Measurements from ENCODE around the gene SCYGR7.
"Not testable (repeated sequence)": the region's sequence is repeated elsewhere in the genome, so short reads cannot be mapped to it uniquely, and the experiment has no call there.

SCYGR7 gene

GRCh38 chr2:227724394-227725039, 3.6 kb upstream of the SCYGR7 start, which contains the start of gene SCYGR6:
Gene SCYGR6, minus strand, starts transcription at chr2:227724757. Its CDS starts 0 bp downstream, at chr2:227724757.
- ATAC-seq, result peak; percentile 33; the same call in 2 of the 3 replicates
- no peak for TF ChIP-seq ZFP30 (CRISPR knock-in tag; IDR thresholded peaks at IDR 0.05)
- TF ChIP-seq ESRRG (CRISPR knock-in tag; IDR thresholded peaks at IDR 0.05), result no peak
- no peak for TF ChIP-seq ZNF70 (CRISPR knock-in tag; IDR thresholded peaks at IDR 0.05)
- no peak for TF ChIP-seq ARNTL (CRISPR knock-in tag; IDR thresholded peaks at IDR 0.05; ENCODE audit: borderline replicate concordance, low read depth)
- TF ChIP-seq GLIS3 (CRISPR knock-in tag; IDR thresholded peaks at IDR 0.05), result no peak
- no peak for TF ChIP-seq ZNF8 (CRISPR knock-in tag; IDR thresholded peaks at IDR 0.05)
- no peak for TF ChIP-seq TOX (CRISPR knock-in tag; IDR thresholded peaks at IDR 0.05; ENCODE audit: borderline replicate concordance)
- no peak for TF ChIP-seq OSR1 (CRISPR knock-in tag; IDR thresholded peaks at IDR 0.05)
- TF ChIP-seq BACH2 (CRISPR knock-in tag; IDR thresholded peaks at IDR 0.05; ENCODE audit: borderline replicate concordance), result no peak

GRCh38 chr2:227739351-227739750, 11.2 kb downstream of the SCYGR7 start:
- TF ChIP-seq TOX (CRISPR knock-in tag; IDR thresholded peaks at IDR 0.05; ENCODE audit: borderline replicate concordance) (no peak), ZC3H10 (CRISPR knock-in tag; IDR thresholded peaks at IDR 0.05) (no peak), TCF4 (CRISPR knock-in tag; IDR thresholded peaks at IDR 0.05; ENCODE audit: borderline replicate concordance) (no peak), SNAI2 (CRISPR knock-in tag; IDR thresholded peaks at IDR 0.05) (no peak), CSDC2 (CRISPR knock-in tag; IDR thresholded peaks at IDR 0.05) (no peak), PPARA (CRISPR knock-in tag; IDR thresholded peaks at IDR 0.05; ENCODE audit: borderline replicate concordance) (no peak)
- no peak for ATAC-seq

GRCh38 chr2:227740705-227741104, 12.6 kb downstream of the SCYGR7 start:
- ATAC-seq, result not testable (repeated sequence)

- no peak for ATAC-seq
- no peak for TF ChIP-seq ZFP30 (CRISPR knock-in tag; IDR thresholded peaks at IDR 0.05)
- no peak for TF ChIP-seq OSR1 (CRISPR knock-in tag; IDR thresholded peaks at IDR 0.05)
Observed at GRCh38 chr2:227745594-227745993, 17.5 kb downstream of the SCYGR7 start, which contains the start of gene SCYGR8. Gene SCYGR8, plus strand, starts transcription at chr2:227745894. Its CDS starts 0 bp downstream, at chr2:227745894.

GRCh38 chr2:227748079-227748478, 19.9 kb downstream of the SCYGR7 start:
- no peak for ATAC-seq

DNA sequence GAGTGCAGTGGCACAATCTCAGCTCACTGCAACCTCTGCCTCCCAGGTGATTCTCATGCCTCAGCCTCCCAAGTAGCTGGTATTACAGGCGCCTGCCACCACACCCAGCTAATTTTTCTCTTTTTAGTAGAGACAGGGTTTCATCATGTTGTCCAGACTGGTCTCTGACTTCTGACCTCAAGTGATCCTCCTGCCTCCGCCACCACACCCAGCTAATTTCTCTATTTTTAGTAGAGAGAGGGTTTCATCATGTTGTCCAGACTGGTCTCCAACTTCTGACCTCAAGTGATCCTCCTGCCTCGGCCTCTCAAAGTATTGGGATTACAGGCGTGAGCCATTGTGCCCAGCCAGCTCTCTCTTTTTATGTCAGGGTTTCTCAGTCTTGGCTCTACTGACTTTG, 28.1 kb downstream of the SCYGR7 start:
- not testable (repeated sequence) for ATAC-seq

More at GRCh38 chr2:227748079-227748478, 19.9 kb downstream of the SCYGR7 start:
- TF ChIP-seq ZFP3 (CRISPR knock-in tag; IDR thresholded peaks at IDR 0.05) (no peak), ARNTL (CRISPR knock-in tag; IDR thresholded peaks at IDR 0.05; ENCODE audit: borderline replicate concordance, low read depth) (no peak), RARB (CRISPR knock-in tag; IDR thresholded peaks at IDR 0.05) (no peak), CSRNP3 (CRISPR knock-in tag; IDR thresholded peaks at IDR 0.05) (no peak), OSR1 (CRISPR knock-in tag; IDR thresholded peaks at IDR 0.05) (no peak), ESRRG (CRISPR knock-in tag; IDR thresholded peaks at IDR 0.05) (no peak), ZFP30 (CRISPR knock-in tag; IDR thresholded peaks at IDR 0.05) (no peak), ZC3H10 (CRISPR knock-in tag; IDR thresholded peaks at IDR 0.05) (no peak), PPARA (CRISPR knock-in tag; IDR thresholded peaks at IDR 0.05; ENCODE audit: borderline replicate concordance) (no peak), ZNF8 (CRISPR knock-in tag; IDR thresholded peaks at IDR 0.05) (no peak)
- TF ChIP-seq, protein P1, sequence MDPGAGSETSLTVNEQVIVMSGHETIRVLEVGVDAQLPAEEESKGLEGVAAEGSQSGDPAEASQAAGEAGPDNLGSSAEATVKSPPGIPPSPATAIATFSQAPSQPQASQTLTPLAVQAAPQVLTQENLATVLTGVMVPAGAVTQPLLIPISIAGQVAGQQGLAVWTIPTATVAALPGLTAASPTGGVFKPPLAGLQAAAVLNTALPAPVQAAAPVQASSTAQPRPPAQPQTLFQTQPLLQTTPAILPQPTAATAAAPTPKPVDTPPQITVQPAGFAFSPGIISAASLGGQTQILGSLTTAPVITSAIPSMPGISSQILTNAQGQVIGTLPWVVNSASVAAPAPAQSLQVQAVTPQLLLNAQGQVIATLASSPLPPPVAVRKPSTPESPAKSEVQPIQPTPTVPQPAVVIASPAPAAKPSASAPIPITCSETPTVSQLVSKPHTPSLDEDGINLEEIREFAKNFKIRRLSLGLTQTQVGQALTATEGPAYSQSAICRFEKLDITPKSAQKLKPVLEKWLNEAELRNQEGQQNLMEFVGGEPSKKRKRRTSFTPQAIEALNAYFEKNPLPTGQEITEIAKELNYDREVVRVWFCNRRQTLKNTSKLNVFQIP (CRISPR knock-in tag; IDR thresholded peaks at IDR 0.05; ENCODE audit: borderline replicate concordance, low read depth), result no peak
- TF ChIP-seq, protein P2, sequence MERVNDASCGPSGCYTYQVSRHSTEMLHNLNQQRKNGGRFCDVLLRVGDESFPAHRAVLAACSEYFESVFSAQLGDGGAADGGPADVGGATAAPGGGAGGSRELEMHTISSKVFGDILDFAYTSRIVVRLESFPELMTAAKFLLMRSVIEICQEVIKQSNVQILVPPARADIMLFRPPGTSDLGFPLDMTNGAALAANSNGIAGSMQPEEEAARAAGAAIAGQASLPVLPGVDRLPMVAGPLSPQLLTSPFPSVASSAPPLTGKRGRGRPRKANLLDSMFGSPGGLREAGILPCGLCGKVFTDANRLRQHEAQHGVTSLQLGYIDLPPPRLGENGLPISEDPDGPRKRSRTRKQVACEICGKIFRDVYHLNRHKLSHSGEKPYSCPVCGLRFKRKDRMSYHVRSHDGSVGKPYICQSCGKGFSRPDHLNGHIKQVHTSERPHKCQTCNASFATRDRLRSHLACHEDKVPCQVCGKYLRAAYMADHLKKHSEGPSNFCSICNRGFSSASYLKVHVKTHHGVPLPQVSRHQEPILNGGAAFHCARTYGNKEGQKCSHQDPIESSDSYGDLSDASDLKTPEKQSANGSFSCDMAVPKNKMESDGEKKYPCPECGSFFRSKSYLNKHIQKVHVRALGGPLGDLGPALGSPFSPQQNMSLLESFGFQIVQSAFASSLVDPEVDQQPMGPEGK (CRISPR knock-in tag; IDR thresholded peaks at IDR 0.05; ENCODE audit: borderline replicate concordance), result no peak

Data from SK-N-SH treated with all-trans-retinoic acid at 6 μM for 48 hours (cell line).